Astrocyte of the cerebellum (primary cell): ENCODE measurements around the gene LMTK3.

Experiments used
- DNase-seq: peaks from one replicate; pipeline ENCODE4 v3.0.0-alpha.2; 2011; ENCODE audit warnings: low read depth
- H3K4me3 ChIP-seq: 2 replicates; pipeline ENCODE4 v1.5.1; 2011; ENCODE audit warnings: mild to moderate bottlenecking, low read depth, low read length, moderate library complexity
- in situ Hi-C: cut with HindIII; loops from 2 replicates; pipeline ENCODE4 v1.10.0; 2017; ENCODE audit warnings: low sequenced_read_pairs
- TF ChIP-seq, protein P1 (sequence below): IDR thresholded peaks from 2 replicates; pipeline ENCODE4 v1.5.1; 2012; ENCODE audit warnings: low read length, low read depth, moderate library complexity, mild to moderate bottlenecking; ENCODE audit errors: missing control alignments

Gene LMTK3

DNA sequence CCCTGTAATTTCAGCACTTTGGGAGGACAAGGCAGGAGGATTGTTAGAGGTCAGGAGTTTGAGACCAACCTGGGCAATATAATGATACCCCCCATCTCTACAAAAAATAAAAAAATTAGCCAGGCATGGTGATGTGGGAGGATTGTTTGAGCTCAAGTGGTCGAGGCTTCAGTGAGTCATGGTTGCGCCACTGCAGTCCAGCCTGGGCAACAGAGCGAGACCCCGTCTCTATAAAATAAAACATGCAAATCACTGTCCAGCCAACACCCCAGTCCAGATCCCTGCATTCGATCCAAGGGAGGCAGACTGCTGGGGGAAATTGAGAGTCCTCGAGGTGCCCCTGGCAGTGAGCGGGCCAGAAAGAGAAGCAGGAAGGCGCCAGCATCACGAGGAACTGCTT, 35.5 kb downstream of the LMTK3 start:
- in situ Hi-C loops = no loop called here
- DNase-seq = no peak
- TF ChIP-seq, protein P1, sequence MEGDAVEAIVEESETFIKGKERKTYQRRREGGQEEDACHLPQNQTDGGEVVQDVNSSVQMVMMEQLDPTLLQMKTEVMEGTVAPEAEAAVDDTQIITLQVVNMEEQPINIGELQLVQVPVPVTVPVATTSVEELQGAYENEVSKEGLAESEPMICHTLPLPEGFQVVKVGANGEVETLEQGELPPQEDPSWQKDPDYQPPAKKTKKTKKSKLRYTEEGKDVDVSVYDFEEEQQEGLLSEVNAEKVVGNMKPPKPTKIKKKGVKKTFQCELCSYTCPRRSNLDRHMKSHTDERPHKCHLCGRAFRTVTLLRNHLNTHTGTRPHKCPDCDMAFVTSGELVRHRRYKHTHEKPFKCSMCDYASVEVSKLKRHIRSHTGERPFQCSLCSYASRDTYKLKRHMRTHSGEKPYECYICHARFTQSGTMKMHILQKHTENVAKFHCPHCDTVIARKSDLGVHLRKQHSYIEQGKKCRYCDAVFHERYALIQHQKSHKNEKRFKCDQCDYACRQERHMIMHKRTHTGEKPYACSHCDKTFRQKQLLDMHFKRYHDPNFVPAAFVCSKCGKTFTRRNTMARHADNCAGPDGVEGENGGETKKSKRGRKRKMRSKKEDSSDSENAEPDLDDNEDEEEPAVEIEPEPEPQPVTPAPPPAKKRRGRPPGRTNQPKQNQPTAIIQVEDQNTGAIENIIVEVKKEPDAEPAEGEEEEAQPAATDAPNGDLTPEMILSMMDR = no peak
- no peak overlapping the region for H3K4me3 ChIP-seq

DNA sequence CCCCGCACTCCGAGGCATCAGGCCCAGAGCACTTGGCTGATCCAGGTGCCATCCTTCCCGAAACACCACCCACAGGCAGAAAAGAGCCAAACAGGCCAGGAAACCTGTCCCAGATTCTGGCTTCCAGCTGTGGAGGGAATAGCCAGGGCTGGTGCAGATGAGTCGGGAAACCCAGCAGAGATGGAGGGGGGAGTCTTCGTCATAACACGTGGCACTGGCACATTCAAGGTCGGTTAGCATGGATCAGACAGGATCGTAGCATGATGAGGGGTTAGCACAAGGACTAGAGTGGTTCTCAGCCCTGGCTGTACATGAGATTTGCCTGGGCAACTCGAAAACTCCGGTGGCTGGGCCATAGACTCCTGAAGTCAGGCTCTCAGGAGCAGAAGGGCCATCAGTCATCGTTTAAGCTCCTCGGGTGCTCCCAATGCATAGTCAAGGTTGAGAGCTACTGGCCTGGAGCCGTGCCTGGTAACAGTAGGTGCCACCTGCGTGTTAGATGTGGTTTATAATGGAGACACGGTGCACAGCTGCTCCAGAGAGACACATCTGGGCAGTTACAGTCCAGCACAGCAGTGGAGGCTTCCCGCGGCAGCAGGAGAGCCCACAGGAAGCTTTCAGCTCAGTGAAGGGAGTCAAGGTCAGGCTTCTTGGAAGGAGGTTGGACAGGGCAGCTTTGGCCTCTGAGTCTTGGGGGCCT, 36.1 kb downstream of the LMTK3 start:
- in situ Hi-C loops = no loop called here
- TF ChIP-seq, protein P1 = no peak
- H3K4me3 ChIP-seq = no peak overlapping the region
- no peak for DNase-seq

GRCh38 chr19:48474084-48474592, 37.5 kb downstream of the LMTK3 start:
- TF ChIP-seq, protein P1 = no peak
- in situ Hi-C loops = no loop called here
- no peak for DNase-seq
- no peak overlapping the region for H3K4me3 ChIP-seq

DNA sequence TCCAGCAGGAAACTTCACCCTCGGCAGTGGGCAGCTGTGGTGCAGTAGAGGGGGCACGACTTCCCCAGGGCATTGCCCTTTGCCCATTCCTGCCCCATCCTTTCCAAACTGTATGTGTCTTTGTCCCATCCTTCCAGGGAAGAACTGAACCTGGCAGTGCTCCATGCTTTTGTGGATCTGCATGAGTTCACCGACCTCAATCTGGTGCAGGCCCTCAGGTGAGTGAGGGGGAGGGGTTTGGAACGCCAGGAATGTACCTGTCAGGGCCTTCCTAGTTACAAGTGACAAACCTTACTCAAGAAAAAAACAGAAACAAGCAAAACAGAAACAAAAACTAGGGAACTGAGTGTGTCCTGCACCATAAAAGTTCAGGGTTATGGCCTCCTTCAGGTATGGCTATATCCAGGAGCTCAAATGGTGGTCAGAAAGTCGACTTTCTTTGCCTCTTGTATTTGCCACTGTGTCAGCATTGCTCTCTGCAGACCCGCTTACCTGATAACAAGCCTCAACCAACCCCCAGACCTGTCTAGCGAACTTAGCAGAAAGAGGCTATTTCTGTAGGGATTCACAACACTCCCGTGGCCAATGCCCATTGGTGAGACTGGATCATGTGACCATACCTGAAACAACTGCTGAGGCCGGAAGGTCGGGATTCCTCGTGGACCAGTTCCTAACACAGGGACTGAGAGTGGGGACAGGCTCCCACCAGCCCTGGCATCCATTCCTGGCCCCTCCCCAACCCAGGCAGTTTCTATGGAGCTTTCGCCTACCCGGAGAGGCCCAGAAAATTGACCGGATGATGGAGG, 38.3 kb downstream of the LMTK3 start:
- DNase-seq = no peak
- TF ChIP-seq, protein P1 = no peak
- no peak overlapping the region for H3K4me3 ChIP-seq
- in situ Hi-C loops = no loop called here

DNA sequence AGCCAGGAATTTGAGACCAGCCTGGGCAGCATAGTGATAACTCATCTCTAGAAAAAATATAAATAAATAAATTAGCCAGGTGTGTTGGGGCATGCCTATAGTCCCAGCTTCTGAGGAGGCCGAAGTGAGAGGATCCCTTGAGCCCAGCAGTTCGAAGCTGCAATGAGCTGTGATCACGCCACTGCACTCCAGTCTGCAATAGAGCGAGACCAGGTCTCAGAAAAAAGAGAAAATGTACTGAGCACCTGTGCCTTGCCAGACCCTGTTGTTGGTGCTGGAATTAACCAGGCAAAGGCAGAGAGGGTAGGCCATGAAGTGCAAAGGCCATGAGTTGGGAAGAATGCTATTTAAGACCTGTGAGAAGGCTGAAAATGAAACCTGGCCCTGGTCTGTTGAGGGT, 39.8 kb downstream of the LMTK3 start:
- H3K4me3 ChIP-seq = no peak overlapping the region
- TF ChIP-seq, protein P1 = no peak
- in situ Hi-C loops = no loop called here
- DNase-seq = no peak

- DNase-seq = no peak
- TF ChIP-seq, protein P1 = no peak
- in situ Hi-C loops = no loop called here
- H3K4me3 ChIP-seq = no peak overlapping the region
Observed at GRCh38 chr19:48470856-48471255, 40.8 kb downstream of the LMTK3 start.
